Natural killer cell (primary cell): ENCODE results near the gene ZNF445. TPM values are rescaled to one million over a fixed set of nuclear protein-coding genes. Genes with fewer than 3 reads are reported as not detected.

Experiments used
- ATAC-seq, 3 donors: fragments of 150-1000 bp in 2 of 3; fragments of 200-7000 bp in 1 of 3; cut with Tn5 transposase; 1 replicate in 1 of 3; 2 replicates in 2 of 3; pipeline ENCODE4 v1.10.0; 2021; ENCODE audit warnings: mild to moderate bottlenecking in 2 of 3, moderate library complexity in 2 of 3
- DNase-seq, 2 donors: peaks; one replicate each; pipeline versions ENCODE4 v3.0.0 to v3.0.0-alpha.2; 2013 to 2021; ENCODE audit warnings: mixed read lengths in 1 of 2
- H3K27ac ChIP-seq: one replicate; pipeline ENCODE4 v1.5.1; 2013; ENCODE audit warnings: mild to moderate bottlenecking, low read length
- H3K27me3 ChIP-seq: one replicate; pipeline ENCODE4 v1.6.1; 2013; ENCODE audit warnings: low read length; ENCODE audit not compliant: control insufficient read depth, insufficient read depth
- H3K36me3 ChIP-seq: one replicate; pipeline ENCODE4 v1.6.1; 2013; ENCODE audit warnings: low read length; ENCODE audit not compliant: control insufficient read depth, insufficient read depth
- H3K4me1 ChIP-seq: one replicate; pipeline ENCODE4 v1.6.1; 2013; ENCODE audit warnings: low read length; ENCODE audit not compliant: control insufficient read depth, insufficient read depth
- H3K4me3 ChIP-seq: one replicate; pipeline ENCODE4 v1.5.1; 2013; ENCODE audit warnings: low read length
- H3K9me3 ChIP-seq: one replicate; pipeline ENCODE4 v1.6.1; 2013; ENCODE audit warnings: low read length; ENCODE audit not compliant: control insufficient read depth, insufficient read depth
- H3K27ac Mint-ChIP-seq, 2 donors: one replicate each; pipeline ENCODE4 v1.8.0; 2022; ENCODE audit warnings: mild to moderate bottlenecking in 2 of 2, mixed read lengths in 2 of 2, moderate library complexity in 1 of 2
- H3K27me3 Mint-ChIP-seq, 2 donors: one replicate each; pipeline ENCODE4 v1.8.0; 2022; ENCODE audit warnings: low read depth in 2 of 2, mixed read lengths in 2 of 2
- H3K36me3 Mint-ChIP-seq: one replicate; pipeline ENCODE4 v1.8.0; 2022; ENCODE audit warnings: mixed read lengths
- H3K4me1 Mint-ChIP-seq, 2 donors: one replicate each; pipeline ENCODE4 v1.8.0; 2022; ENCODE audit warnings: mixed read lengths in 2 of 2
- H3K4me3 Mint-ChIP-seq: one replicate; pipeline ENCODE4 v1.8.0; 2022; ENCODE audit warnings: mild to moderate bottlenecking, moderate library complexity, mixed read lengths
- H3K9me3 Mint-ChIP-seq, 2 donors: one replicate each; pipeline ENCODE4 v1.8.0; 2022; ENCODE audit warnings: mixed read lengths in 2 of 2
- WGBS: methylation state at CpG from one replicate; pipeline ENCODE4 v1.1.7; 2013; ENCODE audit warnings: missing lambda C conversion rate; ENCODE audit not compliant: insufficient coverage; 5-methylcytosine and 5-hydroxymethylcytosine counted together
- intact Hi-C: fragments of 100-400 bp; cut with micrococcal nuclease; formaldehyde crosslinking; loops from one replicate; pipeline ENCODE4 v1.14.2; 2022
- total RNA-seq, 4 donors: library from RNA; stranded (reverse); fragments of 120-200 nt in 1 of 4; gene quantifications; one replicate each; pipeline versions ENCODE4 v1.2.3 to v1.2.4, GENCODE V29; 2013 to 2022
- TF ChIP-seq, protein P1 (sequence below): fragments of 200-600 bp; IDR thresholded peaks from one replicate; pipeline ENCODE4 v1.8.0; 2022; ENCODE audit warnings: antibody characterized with exemption

Gene ZNF445
- total RNA-seq, 3 donors from 2014 or later (not counting 1 experiment from before 2014, with no cell fraction given), result 15.5 to 24.4 (median 17.4) TPM

- H3K27ac Mint-ChIP-seq, result peak overlapping the region; percentile 2 to 57
- no peak overlapping the region for H3K4me3 Mint-ChIP-seq
- Histone ChIP-seq H3K4me3 (no peak overlapping the region), H3K9me3 (no peaks in the 10 kb centered on the region), H3K27ac (no peak overlapping the region), H3K27me3 (no peaks in the 10 kb centered on the region), H3K4me1 (peaks cover 12% of the 10 kb centered on the region), H3K36me3 (no peaks in the 10 kb centered on the region)
- no peak for DNase-seq
- intact Hi-C loops, result no loop called here
- H3K36me3 Mint-ChIP-seq, result no peaks in the 10 kb centered on the region
- no peak for ATAC-seq
- H3K4me1 Mint-ChIP-seq, result peaks cover 8 to 10% of the 10 kb centered on the region in 2 donors
- TF ChIP-seq, protein P1, sequence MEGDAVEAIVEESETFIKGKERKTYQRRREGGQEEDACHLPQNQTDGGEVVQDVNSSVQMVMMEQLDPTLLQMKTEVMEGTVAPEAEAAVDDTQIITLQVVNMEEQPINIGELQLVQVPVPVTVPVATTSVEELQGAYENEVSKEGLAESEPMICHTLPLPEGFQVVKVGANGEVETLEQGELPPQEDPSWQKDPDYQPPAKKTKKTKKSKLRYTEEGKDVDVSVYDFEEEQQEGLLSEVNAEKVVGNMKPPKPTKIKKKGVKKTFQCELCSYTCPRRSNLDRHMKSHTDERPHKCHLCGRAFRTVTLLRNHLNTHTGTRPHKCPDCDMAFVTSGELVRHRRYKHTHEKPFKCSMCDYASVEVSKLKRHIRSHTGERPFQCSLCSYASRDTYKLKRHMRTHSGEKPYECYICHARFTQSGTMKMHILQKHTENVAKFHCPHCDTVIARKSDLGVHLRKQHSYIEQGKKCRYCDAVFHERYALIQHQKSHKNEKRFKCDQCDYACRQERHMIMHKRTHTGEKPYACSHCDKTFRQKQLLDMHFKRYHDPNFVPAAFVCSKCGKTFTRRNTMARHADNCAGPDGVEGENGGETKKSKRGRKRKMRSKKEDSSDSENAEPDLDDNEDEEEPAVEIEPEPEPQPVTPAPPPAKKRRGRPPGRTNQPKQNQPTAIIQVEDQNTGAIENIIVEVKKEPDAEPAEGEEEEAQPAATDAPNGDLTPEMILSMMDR, result no peak
- no peaks in the 10 kb centered on the region for H3K9me3 Mint-ChIP-seq
- 86% methylated on average over 5 of the region's 5 CpGs for WGBS
- no peaks in the 10 kb centered on the region for H3K27me3 Mint-ChIP-seq
Measured at GRCh38 chr3:44434834-44435510, 42.5 kb downstream of the ZNF445 start.

DNA sequence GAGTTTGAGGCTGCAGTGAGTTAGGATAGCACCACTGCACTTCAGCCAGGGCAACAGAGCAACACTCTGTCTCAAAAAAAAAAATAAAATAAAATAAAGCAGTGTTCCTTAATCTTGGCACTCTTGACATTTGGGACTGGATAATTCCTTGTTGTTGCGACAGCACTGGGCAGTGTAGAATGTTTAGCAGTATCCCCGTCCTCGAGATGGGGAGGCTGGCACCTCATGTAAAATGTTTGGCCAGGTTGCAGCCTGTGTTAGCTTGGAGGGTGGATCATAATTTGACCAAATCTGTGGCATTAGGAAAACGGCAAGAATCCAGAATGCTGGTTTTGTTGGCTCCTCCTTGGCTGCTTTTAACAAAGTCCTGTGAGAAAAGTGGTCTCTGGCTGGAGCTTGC is 47.0 kb downstream of the ZNF445 start:
- H3K4me3 Mint-ChIP-seq, result no peak overlapping the region
- DNase-seq (no peak), ATAC-seq (no peak)
- TF ChIP-seq, protein P1, result no peak
- intact Hi-C loops, result no loop called here
- H3K9me3 ChIP-seq, result no peaks in the 10 kb centered on the region
- no peaks in the 10 kb centered on the region for H3K4me1 ChIP-seq
- no peaks in the 10 kb centered on the region for H3K9me3 Mint-ChIP-seq
- no peak overlapping the region for H3K4me3 ChIP-seq
- no peak overlapping the region for H3K27ac ChIP-seq
- H3K36me3 ChIP-seq, result no peaks in the 10 kb centered on the region
- H3K4me1 Mint-ChIP-seq, result no peaks in the 10 kb centered on the region
- WGBS, result 81% methylated on average over 4 of the region's 4 CpGs
- no peaks in the 10 kb centered on the region for H3K27me3 ChIP-seq
- no peaks in the 10 kb centered on the region for H3K36me3 Mint-ChIP-seq
- H3K27ac Mint-ChIP-seq, result no peak overlapping the region
- no peaks in the 10 kb centered on the region for H3K27me3 Mint-ChIP-seq

GRCh38 chr3:44429459-44429858 is 48.0 kb downstream of the ZNF445 start:
- no peaks in the 10 kb centered on the region for H3K9me3 ChIP-seq
- no peak overlapping the region for H3K27ac ChIP-seq
- no peak overlapping the region for H3K4me3 Mint-ChIP-seq
- H3K36me3 ChIP-seq, result no peaks in the 10 kb centered on the region
- H3K4me3 ChIP-seq, result no peak overlapping the region
- H3K4me1 Mint-ChIP-seq, result no peaks in the 10 kb centered on the region
- TF ChIP-seq, protein P1, result no peak
- WGBS, result 95% methylated on average over 6 of the region's 6 CpGs
- H3K27ac Mint-ChIP-seq, result no peak overlapping the region
- DNase-seq (no peak), ATAC-seq (no peak)
- H3K36me3 Mint-ChIP-seq, result no peaks in the 10 kb centered on the region
- no peaks in the 10 kb centered on the region for H3K4me1 ChIP-seq
- intact Hi-C loops, result no loop called here
- no peaks in the 10 kb centered on the region for H3K9me3 Mint-ChIP-seq
- H3K27me3 ChIP-seq, result no peaks in the 10 kb centered on the region
- H3K27me3 Mint-ChIP-seq, result no peaks in the 10 kb centered on the region

DNA sequence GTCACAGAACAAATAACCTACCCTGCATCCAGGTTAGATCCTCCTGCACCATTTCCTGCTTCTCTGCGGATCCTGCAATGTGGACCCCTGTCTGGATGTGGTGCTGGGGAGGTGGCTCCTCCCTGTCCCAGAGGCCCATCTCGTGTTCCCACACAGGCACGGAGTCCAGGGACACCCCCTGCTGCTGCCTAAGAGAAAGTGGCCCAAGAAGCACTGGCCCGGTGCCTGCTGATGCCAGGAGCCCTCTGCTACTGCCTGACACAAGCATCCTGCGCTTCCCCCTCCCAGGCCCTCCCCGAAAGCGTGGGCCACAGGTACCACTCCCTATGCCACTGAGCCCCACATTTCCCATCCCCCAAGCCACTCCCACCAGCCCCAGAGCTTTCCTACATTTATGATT is 48.6 kb downstream of the ZNF445 start:
- TF ChIP-seq, protein P1, result no peak
- H3K27me3 ChIP-seq, result no peaks in the 10 kb centered on the region
- Mint-ChIP-seq H3K4me3 (no peak overlapping the region), H3K9me3 (no peaks in the 10 kb centered on the region), H3K27me3 (no peaks in the 10 kb centered on the region), H3K4me1 (no peaks in the 10 kb centered on the region), H3K36me3 (no peaks in the 10 kb centered on the region), H3K27ac (no peak overlapping the region)
- intact Hi-C loops, result no loop called here
- no peak for ATAC-seq
- no peaks in the 10 kb centered on the region for H3K9me3 ChIP-seq
- H3K27ac ChIP-seq, result no peak overlapping the region
- 87% methylated on average over 7 of the region's 7 CpGs for WGBS
- DNase-seq, result no peak
- no peaks in the 10 kb centered on the region for H3K4me1 ChIP-seq
- H3K4me3 ChIP-seq, result no peak overlapping the region
- no peaks in the 10 kb centered on the region for H3K36me3 ChIP-seq
